COLO668 (cell line): ENCODE data around the gene ADAM10.

Experiments used
- DNase-seq: peaks from one replicate; lab custom pipeline; 2025; ENCODE audit not compliant: unreplicated experiment; lab: John Stamatoyannopoulos, UW

ADAM10 gene

DNA sequence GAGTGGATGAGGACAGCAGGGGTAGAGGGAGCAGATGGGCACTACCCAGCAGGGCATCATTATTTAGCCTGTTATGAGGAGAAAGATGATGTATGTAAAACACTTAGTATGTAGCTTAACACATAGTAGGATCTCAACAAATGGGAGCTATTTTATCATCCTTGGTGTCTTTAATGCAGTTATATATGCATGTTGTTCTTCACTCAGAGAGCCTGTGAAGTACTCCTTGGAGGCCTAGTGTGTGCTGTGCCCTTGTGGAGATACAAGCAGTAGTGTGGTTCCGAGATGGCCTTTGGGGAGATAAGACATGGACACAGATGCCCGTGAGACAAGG, 193.5 kb downstream of the ADAM10 start:
- DNase-seq: no peak

DNA sequence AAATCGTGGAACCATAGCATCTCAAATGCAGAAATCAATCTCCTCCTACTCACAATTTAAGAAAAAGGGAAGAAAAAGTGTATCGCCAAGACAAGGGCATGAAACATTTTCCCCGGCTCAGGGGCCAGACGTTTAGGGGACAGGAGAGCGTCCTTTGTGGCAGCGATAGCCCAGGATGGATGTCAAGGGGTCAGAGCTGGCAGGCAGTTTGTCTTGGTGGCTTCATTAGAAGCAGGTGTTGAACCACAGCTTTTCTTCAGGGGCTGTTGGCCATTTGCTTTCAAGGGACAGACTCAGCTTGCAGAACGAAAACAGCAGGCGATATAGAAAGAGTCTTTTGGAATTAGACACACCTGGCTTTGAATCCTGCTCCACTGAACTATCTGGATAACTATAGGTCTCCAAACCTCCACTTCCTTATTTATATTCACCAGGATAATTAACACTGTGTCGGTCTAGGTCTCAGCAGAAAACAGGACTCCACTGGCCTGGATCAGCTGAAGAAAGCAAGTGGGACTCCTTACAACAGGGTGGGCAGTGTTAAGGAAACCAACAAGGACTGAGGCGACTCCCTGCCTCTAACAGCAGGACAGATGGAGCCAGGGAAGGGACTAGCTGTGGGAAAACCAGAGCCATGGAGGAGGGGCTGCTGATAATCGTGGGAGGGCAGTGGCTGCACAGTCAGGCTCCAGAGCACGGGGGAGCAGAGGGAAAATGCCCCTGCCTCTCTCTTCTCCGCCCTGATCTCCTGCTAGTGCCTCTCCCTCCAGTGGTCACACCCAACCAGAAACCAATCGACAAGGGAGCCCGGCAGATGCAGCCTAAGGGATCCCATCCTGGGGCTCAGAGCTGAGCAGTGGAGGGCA, 194.1 kb downstream of the ADAM10 start:
- DNase-seq: no peak

DNA sequence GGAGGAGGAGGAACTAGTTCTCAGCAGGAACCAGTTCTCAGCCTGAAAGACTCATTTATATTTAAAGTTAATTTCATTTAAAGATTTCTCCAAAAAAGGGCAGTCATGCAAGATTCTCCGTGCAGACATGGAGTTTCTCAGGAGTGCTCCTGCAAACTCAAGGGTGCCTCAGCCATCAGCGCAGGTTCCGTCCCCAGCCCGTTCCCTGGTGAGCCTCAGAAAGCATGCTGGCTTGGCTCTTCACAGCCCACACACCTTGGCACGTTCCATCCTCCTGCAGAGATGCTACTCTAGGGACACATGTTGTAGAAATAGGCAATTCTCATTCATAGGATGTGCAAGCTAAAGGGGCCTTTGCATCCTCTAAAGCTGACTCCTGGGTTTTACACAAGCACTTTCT, 194.7 kb downstream of the ADAM10 start:
- no peak for DNase-seq

DNA sequence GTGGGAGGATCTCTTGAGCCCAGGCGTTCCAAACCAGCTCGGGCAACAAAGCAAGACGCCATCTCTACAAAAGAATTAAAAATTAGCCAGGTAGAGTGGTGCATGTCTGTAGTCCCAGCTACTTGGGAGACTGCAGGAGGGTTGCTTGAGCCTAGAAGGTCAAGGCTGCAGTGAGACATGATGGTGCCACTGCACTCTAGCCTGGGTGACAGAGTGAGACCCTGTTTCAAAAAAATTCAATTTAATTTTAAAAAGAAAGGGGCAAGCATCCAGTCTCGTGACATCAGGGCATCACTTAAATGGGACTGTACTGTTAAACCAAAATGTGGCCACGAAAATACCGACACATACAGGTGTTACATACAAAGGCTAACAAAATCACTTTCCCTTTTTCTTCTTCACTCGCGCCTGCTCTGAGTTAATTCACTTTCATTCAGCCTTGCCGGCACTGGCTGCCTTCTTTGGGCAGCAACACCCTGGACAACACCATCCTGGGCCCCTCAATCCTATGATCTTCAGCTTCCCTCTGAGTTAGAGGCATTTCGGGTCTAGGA, 196.1 kb downstream of the ADAM10 start:
- DNase-seq: no peak

DNA sequence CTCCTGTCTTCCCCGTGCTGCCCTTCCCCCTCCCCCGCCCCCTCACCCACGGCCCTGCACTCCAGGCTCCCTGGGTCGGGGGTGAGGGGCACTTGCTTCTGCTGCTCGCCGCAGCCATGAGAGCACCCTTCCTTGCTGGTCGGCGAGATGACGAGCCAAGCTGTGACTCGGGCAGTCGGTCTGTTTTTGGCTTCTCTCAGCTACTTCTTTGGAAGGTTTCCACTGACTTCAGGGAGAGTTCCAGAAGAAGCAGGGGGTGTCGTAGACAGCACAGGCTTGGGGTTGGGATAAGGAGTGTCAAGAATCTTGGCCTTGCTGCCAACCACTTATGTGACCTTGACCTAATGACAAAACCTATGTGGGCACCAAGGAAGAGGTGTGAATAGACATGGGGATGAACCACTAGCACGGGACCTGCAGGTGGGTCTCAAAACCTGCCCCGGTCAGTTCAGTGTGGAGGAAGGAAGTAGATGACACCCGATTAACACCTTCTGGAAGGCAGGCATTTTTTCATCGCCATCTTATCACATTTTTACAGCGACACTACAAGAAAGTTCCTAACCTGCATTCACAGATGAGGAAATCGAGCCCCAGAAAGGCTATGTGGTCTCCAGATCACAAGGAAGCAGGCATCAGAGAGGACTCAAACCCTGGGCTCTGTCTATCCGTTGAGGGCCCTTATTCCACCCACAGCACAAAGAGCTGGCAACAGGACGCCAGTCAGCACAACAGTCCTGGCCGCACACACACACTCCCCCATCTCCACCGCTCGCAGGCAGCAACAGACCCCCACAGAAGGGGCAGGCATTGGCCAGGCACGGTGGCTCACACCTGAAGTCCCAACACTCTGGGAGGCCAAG, 196.8 kb downstream of the ADAM10 start:
- no peak for DNase-seq

DNA sequence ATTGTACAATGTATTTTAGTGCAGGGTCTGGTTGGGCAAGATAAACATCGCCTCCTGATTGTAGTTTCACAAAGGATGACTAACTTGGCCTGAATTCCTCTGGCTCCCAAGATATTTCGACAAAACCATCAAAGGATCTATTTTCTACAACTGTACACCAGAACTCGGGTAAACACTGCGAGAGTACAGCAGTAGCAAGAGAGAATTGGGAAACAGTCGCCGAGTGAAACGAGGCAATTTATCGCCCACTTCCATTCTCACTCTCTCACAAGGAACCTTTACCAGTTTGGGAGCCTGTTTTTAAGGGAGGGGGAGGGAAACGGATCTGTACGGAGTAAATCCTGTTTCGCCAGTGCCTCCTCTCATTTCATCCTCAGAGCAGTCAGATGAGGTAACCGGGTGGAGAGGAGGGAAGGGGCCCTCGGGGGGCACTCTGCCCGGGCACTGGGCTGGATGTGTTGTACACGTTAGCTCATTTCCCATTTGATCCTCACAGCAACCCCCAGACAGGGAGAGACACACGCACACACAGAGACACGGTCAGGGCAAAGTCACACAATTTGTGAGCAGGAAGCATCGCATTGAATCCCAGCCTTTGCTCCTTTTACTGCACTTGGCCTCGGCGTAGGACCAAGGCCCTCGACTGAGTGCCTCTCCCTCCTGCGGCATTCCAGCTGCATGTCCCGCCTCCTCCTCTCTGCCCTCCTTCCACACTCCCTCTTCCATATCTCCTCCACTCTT, 197.6 kb downstream of the ADAM10 start:
- no peak for DNase-seq

DNA sequence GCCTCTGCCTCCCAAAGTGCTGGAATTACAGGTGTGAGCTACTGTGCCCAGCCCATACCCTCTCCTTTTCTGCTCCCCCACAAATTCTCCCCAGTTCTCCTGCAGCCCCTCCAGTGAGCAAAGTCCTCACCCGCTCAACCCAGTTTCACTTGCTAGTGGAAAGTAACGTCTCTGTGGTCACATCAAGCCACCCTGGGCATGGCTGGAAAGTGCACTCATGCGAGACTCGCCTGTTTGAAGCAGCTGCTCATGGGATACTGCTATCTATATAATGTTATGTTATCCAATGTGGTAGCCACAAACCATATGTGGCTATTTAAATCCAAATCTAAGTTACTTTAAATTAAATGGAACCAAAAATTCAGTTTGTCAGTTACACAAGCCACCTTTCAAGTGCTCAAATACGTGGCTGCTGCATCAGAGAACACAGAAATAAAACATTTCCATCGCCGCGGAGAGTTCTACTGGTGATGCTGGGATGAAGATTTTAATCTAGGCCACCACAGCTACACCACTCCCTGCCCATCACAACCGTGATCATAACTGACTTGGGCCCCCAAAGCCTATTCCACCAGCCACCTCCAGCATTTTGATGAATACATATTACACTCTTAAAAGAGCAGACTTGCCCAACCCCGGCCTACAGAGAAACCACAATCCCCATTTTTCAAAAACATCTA, 198.3 kb downstream of the ADAM10 start:
- no peak for DNase-seq

DNA sequence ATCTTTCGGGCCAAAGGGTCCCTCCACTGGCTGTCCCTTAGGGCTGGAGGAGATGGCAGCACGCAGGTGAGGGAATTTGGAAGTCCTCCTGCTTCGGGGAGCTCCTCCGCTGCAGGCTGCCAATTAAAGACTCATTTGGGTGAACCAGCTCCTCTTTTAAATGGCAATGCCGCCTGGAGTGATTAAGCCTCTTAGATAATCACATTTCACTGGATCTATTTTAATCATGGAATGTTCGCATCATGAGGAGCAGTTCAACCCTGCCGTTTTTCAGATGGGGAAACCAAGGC, 199.8 kb downstream of the ADAM10 start:
- DNase-seq: no peak

DNA sequence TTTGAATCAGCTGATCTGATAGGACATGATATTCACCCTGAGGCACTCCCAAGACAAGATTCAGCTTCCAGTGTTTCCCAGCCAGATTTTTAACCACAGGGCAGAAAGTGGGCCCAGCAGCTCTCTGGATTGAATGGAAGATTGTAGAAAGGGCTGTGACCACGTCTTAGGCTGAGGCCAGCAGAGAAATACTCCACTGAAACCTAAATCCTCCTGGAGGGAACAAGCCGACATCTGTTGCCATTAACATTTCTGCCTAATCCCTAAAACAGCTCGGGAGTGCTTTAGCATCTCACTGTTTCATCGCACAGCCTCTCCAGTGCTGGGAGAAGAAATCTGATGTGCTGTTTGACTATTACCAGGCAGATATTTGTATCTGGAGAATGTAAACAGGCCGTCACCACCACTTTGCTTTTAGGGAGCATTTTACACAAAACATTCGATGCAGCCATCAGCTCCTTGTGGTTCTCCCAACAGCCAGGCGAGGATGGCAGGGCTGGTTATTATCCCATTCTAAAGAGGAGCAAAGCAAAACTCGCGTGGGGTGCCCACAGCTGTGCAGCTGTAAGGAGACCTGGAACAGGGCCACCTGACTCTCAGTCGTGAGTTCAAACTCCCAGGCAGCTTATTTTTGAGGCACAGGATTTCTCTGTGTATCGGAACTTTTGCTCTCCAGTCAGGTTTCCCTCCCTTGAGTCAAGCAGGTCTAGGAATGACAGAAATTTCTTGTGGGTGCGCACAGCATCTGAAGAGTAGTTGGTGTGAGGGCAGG, 200.3 kb downstream of the ADAM10 start:
- no peak for DNase-seq

DNA sequence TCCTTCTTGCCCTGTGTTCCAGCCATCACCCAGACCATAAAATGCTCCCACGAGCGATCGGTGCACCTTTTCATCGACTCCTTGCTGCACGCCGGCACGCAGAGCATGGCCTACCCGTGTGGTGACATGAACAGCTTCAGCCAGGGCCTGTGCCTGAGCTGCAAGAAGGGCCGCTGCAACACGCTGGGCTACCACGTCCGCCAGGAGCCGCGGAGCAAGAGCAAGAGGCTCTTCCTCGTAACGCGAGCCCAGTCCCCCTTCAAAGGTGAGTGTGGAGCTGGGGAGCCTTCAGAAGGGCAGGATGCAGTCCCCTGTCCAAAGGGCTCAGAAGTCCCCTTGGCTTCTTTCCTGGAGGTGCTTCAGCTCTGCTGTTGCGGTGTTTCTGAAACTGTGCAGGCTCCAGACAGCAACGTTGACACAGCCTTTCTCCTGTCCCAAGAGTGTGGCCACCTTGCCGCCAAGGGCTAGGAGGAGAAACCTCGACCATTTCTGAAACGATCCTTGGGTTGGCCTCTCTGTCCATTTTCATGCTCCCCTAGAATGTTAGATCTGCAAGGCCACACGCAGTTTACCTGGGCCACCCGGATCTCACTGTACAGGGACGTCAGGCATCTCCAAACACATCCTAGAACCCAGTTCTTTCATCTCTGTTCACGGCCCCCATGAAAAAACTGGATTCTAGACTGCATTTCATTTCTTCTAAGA, 201.0 kb downstream of the ADAM10 start:
- no peak for DNase-seq

DNA sequence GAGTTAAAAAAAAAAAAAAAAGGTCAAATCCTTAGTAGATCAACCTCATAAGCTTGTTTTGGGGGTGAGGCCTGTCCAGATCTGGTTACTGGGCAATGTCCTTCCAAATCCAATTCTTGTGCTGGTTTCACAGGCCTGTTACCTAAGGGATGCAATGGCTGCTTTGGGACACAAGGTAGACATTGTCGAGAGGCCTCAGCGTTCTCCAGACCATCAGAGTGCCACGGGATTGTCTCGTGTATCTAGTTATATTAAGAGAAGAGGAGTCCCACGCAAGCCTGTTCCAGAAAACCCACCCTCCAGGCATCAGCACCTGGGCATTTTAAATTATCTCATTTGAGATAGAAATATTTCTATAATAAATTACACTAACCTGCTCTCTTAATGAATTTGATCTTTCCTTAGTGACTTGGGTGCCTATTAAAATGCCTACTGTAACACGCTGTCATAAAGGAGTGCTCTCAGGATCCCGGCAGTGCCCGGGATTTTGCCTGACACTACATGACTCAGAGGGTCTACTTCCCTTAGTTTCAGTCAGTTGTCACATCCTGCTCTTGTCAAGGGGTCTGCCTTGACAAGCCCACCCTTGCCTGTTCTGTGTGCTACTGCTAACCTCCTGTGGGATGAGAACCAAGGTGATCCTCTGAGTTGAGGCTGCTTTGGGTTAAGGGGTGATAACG, 201.7 kb downstream of the ADAM10 start:
- DNase-seq: no peak

DNA sequence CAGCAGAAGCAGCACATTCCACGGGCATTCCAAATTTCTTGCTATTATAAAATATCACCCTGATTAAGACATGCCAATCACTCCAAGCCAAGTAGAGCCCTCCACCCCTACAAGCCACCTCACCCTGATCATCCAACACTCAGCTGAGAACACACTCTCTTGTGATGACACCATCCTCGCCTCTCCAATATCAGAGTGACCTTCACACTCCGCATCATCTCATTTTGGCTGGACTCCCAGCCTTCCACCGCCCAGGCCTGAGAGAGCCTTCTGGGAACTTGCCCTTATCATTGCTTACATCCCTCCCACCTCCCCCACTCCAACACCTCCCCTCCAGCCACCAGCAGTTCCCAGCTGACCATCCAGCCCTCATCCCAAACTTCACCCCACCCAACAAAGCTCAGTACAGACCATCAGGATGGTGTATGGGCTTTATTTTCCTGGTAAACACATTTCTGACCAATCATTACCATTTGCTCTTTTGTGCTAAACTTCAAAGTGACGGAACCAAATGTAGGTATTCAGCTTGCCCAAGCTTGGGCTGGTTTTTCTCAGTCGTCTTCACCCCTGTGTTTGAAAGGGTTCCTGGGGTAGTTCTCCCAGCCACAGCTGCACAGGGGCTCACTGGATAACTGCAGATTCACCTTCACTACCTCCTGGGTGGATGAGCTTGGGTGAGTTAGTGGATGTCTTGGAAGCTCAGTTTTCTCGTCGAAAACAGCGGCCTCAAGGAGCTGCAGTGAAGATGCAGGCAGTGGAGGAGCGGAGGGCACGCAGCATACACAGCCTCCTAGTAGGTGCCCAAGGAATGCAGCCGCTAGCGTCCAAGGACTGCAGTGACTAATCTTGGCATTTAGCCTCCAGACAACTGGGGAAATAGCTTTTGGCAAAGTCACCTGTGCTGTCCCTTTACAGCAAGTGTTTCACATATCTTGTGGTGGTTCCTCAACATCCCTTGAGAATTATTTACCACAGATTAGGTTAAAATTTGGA, 202.6 kb downstream of the ADAM10 start:
- no peak for DNase-seq

DNA sequence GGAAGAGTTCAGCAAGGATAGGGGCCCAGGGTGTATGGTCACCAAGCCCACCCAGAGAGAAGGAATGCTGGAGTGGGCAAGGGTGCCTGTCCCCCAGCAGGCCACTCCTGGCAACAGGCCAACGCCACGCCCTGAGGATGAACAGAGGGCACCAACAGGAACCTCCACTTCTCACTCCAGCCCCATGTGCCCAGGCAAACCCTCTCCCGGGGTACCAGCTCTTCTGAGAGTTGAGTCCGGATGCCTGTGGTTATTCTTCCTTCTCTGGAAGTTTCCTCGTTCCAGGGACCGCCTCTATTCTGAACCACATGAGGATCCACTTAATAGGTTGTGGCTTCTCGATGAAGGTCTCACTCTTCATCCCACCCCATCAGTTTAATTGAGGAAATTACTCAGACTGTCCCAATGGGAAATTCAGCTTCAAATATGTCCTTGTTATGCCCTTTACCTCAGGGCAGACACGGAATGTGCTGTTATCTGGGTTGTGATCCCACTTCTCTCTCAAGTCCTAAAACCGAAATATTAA, 203.4 kb downstream of the ADAM10 start:
- no peak for DNase-seq

DNA sequence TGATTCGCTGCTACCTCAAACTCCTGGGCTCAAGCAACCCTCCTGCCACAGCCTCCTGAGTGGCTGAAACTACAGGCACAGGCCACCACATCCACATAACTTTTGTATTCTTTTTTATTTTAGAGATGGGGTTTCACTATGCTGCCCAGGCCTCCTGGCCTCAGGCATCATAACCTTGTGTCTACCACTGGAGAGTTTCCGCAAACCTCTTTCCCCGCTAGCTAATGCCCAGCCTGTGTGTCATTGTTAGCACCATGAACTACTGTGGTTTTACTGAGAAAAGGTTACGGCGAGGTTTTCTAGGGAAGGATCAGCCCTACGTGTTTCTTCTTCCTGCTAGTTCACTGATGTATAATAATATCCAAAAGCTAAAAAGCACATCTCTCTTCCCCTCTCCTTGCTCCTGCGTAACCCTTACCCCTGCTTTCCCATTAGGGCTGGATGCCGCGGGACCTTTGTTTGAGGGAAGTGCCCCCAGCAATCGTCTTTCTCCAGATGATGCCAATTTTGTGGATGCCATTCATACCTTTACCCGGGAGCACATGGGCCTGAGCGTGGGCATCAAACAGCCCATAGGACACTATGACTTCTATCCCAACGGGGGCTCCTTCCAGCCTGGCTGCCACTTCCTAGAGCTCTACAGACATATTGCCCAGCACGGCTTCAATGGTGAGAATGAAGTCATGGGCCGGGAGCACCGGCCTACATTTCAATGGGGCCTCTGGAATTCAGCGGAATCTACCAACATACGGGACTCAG, 204.0 kb downstream of the ADAM10 start:
- no peak for DNase-seq

DNA sequence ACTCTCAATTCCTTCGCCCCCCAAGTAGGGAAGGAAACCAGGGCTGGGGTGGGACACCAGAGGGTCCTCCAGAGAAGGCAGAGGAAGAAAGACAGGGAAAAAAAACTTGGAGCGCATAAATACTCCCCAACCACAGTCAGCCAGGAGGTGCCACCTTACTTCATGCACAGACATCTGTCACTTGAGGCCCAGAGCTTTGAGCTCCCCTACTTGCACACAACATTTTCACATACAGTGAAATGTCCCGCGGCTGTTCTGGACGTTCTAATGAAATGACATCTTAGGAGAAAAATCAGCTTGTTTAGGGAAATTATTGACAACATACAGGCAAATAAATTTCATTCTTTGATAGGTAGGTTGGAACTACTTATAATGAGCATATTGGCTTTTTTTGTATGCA, 204.8 kb downstream of the ADAM10 start:
- DNase-seq: no peak

DNA sequence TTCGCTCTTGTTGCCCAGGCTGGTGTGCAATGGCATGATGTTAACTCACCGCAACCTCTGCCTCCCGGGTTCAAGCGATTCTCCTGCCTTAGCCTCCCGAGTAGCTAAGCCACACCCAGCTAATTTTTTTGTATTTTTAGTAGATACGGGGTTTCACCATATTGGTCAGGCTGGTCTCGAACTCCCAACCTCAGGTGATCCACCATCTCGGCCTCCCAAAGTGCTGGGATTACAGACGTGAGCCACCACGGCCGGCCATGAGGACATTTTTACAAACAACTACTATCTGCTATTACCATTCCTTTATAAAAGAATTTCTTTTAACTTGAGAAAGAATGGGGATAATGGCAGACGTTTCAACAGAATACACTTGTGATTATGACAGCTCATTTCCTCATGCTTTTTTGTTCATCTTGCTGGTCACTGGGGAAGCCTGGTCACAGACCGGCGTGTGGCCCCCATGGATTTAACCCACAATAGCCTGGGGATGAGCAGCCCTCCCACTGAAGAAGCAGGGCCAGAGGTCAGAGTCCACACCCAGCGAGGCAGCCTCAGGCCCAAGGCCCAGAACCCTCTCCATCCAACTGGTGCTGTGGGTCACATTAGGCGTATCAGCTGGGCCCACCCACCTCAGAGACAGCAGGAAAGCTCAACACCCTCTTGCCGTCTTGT, 205.7 kb downstream of the ADAM10 start:
- DNase-seq: no peak
